SK-N-SH treated with all-trans-retinoic acid at 6 μM for 48 hours (cell line): ENCODE results near the gene VWA5B1.

ENCODE experiments used
- ESRRG ChIP-seq: fragments of 250-450 bp; sonication (Bioruptor Pico); IDR thresholded peaks from 2 replicates; pipeline ENCODE4 v1.6.1; 2021; ENCODE audit warnings: mild to moderate bottlenecking
- GLIS3 ChIP-seq: fragments of 250-450 bp; sonication (Bioruptor Pico); IDR thresholded peaks from 2 replicates; pipeline ENCODE4 v1.5.0; 2020; ENCODE audit warnings: mild to moderate bottlenecking, moderate library complexity
- ZNF565 ChIP-seq: fragments of 450-650 bp; formaldehyde crosslinking; conservative IDR thresholded peaks from 2 replicates; pipeline ENCODE4 v1.5.0; 2020; ENCODE audit warnings: low read depth, mild to moderate bottlenecking, moderate library complexity

- no peak for TF ChIP-seq GLIS3 (CRISPR knock-in tag)
- no peak for TF ChIP-seq ZNF565
- no peak for TF ChIP-seq ESRRG (CRISPR knock-in tag)
Observed at GRCh38 chr1:20312310-20312709, 21.6 kb downstream of the VWA5B1 start.
